PFSK-1 (cell line): ENCODE measurements around the gene CYBA.

Experiments
- FOXP2 ChIP-seq: optimal IDR thresholded peaks from 2 replicates; pipeline ENCODE3; 2011; ENCODE audit warnings: borderline replicate concordance, control low read depth, inconsistent platforms; ENCODE audit not compliant: insufficient read depth; ENCODE audit errors: extremely low read length, extremely low read depth
- POLR2AphosphoS5 ChIP-seq: IDR thresholded peaks from 2 replicates; pipeline ENCODE4 v1.6.1; 2012; ENCODE audit warnings: low read depth, mild to moderate bottlenecking, control low read depth, low read length, moderate library complexity
- SIN3A ChIP-seq: IDR thresholded peaks from 2 replicates; pipeline ENCODE4 v1.6.1; 2012; ENCODE audit warnings: mild to moderate bottlenecking, low read length, moderate library complexity, borderline replicate concordance; ENCODE audit not compliant: insufficient read depth
- TAF1 ChIP-seq: IDR thresholded peaks from 2 replicates; pipeline ENCODE4 v1.6.1; 2012; ENCODE audit warnings: low read length, control low read depth, borderline replicate concordance; ENCODE audit not compliant: insufficient read depth
- TF ChIP-seq, protein P1 (sequence below), 2 experiments: IDR thresholded peaks; 2 replicates each; pipeline versions ENCODE4 v1.6.1 to v1.8.0; 2011 to 2012; ENCODE audit warnings: low read depth in 2 of 2, low read length in 2 of 2, control low read depth in 1 of 2, inconsistent platforms in 1 of 2, mild to moderate bottlenecking in 1 of 2, moderate library complexity in 1 of 2; ENCODE audit not compliant: insufficient read depth in 1 of 2

Gene CYBA

DNA sequence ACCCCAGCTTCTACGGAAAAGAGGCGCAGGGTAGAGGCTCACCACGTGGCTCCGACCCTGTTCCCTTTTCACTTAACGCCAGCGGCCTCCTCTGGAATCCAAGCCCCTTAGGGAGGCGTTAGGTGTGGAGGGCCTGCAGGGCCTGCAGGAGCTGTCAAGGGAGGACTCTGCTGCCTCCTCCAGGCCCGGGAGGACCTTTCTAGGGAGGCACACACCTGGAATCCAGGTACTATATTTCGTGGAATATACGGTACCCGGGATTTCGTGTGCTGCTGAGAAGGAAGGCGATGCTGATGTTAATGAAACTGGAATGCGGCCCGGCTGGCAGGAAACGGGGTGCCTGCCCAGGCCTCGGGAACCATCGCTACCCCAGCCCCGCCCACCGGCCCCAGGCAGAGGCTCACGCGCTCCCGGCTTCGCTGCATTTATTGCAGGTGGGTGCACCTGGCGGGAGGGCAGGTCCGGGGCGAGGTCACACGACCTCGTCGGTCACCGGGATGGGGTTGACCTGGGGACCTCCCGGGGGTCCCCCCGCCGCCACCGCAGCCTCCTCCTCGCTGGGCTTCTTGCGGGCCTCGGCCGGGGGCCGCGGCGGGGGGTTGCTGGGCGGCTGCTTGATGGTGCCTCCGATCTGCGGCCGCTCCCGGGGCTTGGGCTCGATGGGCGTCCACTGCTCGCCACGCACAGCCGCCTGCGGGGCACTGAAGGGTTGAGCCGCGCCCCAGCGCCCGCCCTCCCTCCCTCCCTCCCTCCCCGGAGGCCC is 7.8 kb downstream of the CYBA start:
- TF ChIP-seq POLR2AphosphoS5 (no peak), SIN3A (no peak), FOXP2 (no peak), TAF1 (no peak)
- TF ChIP-seq, protein P1, sequence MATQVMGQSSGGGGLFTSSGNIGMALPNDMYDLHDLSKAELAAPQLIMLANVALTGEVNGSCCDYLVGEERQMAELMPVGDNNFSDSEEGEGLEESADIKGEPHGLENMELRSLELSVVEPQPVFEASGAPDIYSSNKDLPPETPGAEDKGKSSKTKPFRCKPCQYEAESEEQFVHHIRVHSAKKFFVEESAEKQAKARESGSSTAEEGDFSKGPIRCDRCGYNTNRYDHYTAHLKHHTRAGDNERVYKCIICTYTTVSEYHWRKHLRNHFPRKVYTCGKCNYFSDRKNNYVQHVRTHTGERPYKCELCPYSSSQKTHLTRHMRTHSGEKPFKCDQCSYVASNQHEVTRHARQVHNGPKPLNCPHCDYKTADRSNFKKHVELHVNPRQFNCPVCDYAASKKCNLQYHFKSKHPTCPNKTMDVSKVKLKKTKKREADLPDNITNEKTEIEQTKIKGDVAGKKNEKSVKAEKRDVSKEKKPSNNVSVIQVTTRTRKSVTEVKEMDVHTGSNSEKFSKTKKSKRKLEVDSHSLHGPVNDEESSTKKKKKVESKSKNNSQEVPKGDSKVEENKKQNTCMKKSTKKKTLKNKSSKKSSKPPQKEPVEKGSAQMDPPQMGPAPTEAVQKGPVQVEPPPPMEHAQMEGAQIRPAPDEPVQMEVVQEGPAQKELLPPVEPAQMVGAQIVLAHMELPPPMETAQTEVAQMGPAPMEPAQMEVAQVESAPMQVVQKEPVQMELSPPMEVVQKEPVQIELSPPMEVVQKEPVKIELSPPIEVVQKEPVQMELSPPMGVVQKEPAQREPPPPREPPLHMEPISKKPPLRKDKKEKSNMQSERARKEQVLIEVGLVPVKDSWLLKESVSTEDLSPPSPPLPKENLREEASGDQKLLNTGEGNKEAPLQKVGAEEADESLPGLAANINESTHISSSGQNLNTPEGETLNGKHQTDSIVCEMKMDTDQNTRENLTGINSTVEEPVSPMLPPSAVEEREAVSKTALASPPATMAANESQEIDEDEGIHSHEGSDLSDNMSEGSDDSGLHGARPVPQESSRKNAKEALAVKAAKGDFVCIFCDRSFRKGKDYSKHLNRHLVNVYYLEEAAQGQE (IDR thresholded peaks at IDR 0.05; ENCODE audit: insufficient read depth in 1 of 2, low read depth in 2 of 2, low read length in 2 of 2), result no peak

DNA sequence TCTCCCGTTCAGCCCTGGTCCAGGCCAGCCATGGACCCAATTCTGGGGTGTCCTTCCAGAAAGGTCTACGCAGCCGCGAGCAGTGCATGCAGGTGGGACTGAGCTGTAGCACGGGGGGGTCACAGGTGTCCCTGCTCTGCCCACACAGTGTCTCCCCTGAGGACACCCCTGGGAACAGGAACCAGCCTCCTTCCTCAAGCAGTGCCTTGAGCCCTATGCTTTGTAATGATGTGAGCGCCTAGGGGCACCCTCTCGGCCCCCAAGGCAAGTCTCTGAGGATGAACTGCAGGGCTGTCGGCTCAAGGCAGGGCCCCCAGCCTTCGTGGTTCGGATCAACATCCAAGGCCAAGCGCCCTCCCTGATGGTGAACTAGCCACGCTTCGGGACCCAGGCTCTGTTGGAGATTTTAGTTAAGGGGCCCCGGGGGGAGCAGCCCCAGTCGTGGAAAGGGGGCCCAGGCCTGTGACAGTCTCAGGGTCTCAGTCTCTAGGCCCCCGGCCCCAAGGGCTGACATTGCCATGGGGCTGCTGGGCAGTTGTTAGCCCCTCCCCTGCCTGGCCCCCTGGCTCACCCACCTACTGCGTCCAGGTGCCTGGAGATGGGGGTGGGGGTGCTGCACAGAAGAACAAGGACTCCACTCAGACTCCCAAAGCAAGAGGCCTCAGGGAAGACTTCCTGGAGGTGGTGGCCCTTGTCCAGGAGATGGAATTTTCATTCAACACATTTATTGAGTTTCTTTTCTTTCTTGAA is 10.2 kb downstream of the CYBA start:
- no peak for TF ChIP-seq SIN3A
- TF ChIP-seq TAF1, result no peak
- TF ChIP-seq, protein P1 (IDR thresholded peaks at IDR 0.05; ENCODE audit: insufficient read depth in 1 of 2, low read depth in 2 of 2, low read length in 2 of 2), result no peak
- no peak for TF ChIP-seq FOXP2
- TF ChIP-seq POLR2AphosphoS5, result no peak

DNA sequence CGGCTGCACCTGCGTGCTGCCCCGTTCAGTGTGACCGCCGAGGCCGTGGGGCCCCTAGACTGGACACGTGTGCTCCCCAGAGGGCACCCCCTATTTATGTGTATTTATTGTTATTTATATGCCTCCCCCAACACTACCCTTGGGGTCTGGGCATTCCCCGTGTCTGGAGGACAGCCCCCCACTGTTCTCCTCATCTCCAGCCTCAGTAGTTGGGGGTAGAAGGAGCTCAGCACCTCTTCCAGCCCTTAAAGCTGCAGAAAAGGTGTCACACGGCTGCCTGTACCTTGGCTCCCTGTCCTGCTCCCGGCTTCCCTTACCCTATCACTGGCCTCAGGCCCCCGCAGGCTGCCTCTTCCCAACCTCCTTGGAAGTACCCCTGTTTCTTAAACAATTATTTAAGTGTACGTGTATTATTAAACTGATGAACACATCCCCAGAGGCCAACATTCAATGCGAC is 10.8 kb downstream of the CYBA start:
- TF ChIP-seq, protein P1 (IDR thresholded peaks at IDR 0.05; ENCODE audit: insufficient read depth in 1 of 2, low read depth in 2 of 2, low read length in 2 of 2), result no peak
- TF ChIP-seq TAF1, result no peak
- no peak for TF ChIP-seq SIN3A
- no peak for TF ChIP-seq FOXP2
- no peak for TF ChIP-seq POLR2AphosphoS5

DNA sequence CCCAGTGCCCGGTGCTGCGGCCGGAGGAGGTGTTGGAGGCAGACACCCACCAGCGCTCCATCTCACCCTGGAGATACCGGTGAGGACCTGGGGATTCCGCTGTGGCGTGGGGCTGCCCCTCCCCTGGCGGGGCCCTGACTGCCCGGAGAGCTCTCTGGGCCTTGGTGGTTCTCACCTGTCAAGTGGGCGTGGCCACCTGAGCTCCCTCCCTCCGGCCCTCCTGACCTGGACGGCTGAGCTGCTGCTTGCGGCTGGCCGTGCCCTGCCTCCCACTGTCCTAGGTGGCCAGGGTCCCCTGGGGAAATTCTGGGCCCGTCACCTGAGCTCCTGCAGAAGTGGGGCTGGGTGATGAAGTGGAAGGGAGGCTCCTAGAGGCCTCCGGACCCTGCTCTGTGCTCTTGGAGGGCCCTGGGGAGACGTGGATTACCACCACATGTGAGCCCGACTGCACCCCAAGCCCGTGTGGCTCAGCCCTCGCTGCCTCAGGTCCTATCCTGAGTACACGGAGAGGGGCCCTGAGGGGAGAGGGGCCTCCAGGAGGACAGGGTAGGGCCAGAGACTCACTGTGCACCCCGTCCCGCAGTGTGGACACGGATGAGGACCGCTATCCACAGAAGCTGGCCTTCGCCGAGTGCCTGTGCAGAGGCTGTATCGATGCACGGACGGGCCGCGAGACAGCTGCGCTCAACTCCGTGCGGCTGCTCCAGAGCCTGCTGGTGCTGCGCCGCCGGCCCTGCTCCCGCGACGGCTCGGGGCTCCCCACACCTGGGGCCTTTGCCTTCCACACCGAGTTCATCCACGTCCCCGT is 11.4 kb downstream of the CYBA start:
- TF ChIP-seq, protein P1 (IDR thresholded peaks at IDR 0.05; ENCODE audit: insufficient read depth in 1 of 2, low read depth in 2 of 2, low read length in 2 of 2), result no peak
- no peak for TF ChIP-seq POLR2AphosphoS5
- TF ChIP-seq SIN3A, result no peak
- no peak for TF ChIP-seq FOXP2
